H1 (cell line): ENCODE measurements around the gene RARB. TPM values are rescaled to one million over a fixed set of nuclear protein-coding genes. Genes with fewer than 3 reads are reported as not detected.

Experiments used
- CHD7 ChIP-seq: fragments of 300-600 bp; sonication (generic); IDR thresholded peaks from 2 replicates; pipeline ENCODE4 v1.7.1; 2012; ENCODE audit warnings: low read length, moderate library complexity, mild to moderate bottlenecking, inconsistent platforms; ENCODE audit not compliant: insufficient replicate concordance
- GABPA ChIP-seq: IDR thresholded peaks from 2 replicates; pipeline ENCODE4 v1.6.1; 2011; ENCODE audit warnings: mild to moderate bottlenecking, low read length, moderate library complexity, borderline replicate concordance; ENCODE audit not compliant: insufficient read depth
- HDAC2 ChIP-seq, 2 experiments: fragments of 300-600 bp in 1 of 2; sonication (generic) in 1 of 2; IDR thresholded peaks; 2 replicates each; pipeline ENCODE4 v1.6.1; 2011 to 2012; ENCODE audit warnings: low read depth in 2 of 2, low read length in 2 of 2, mild to moderate bottlenecking in 2 of 2, moderate library complexity in 2 of 2, borderline replicate concordance in 1 of 2, inconsistent platforms in 1 of 2
- RAD21 ChIP-seq, 2 experiments: IDR thresholded peaks in 1 of 2; conservative IDR thresholded peaks in 1 of 2; 2 replicates each; pipeline ENCODE4 v1.6.1; 2011; ENCODE audit warnings: low read depth in 2 of 2, low read length in 2 of 2, improper control_type of control experiment in 1 of 2, inconsistent platforms in 1 of 2, mild to moderate bottlenecking in 1 of 2, moderate library complexity in 1 of 2
- RXRA ChIP-seq: IDR thresholded peaks from 2 replicates; pipeline ENCODE4 v1.6.1; 2011; ENCODE audit warnings: low read depth, mild to moderate bottlenecking, low read length, moderate library complexity; ENCODE audit not compliant: insufficient read depth
- SP2 ChIP-seq: IDR thresholded peaks from 2 replicates; pipeline ENCODE4 v1.6.1; 2012; ENCODE audit warnings: mild to moderate bottlenecking, low read length, inconsistent platforms
- TBP ChIP-seq: IDR thresholded peaks from 2 replicates; pipeline ENCODE4 v1.6.1; 2011; ENCODE audit warnings: low read depth, low read length, improper control_type of control experiment
- polyA plus RNA-seq, 7 experiments: library from polyadenylated mRNA; depleted of rRNA in 3 of 7; stranded (reverse) in 5 of 7; unstranded in 2 of 7; fragments of >200 nt in 5 of 7; fragments of 200-250 nt in 2 of 7; gene quantifications; 1 replicate in 5 of 7; 2 replicates in 1 of 7; 4 replicates in 1 of 7; pipeline versions ENCODE4 v1.2.1 to v1.2.3, GENCODE V29; 2011 to 2013; ENCODE audit warnings: missing spikeins in 2 of 7, mixed read lengths in 2 of 7
- total RNA-seq: library from RNA; stranded (reverse); fragmentation: NEBNext Ultra II Directional; extraction: Animal tissue kit (Norgen Biotek cat#: 25700); gene quantifications from 2 replicates; pipeline ENCODE4 v1.2.1, GENCODE V29; 2021

The RARB gene
- total and polyA plus RNA-seq, 2 of the 8 experiments (the other 6 are each of a cell fraction or from before 2014, with no cell fraction given): 0.15 to 0.22 TPM

GRCh38 chr3:25386686-25387255, 41.3 kb upstream of the RARB start (continued):
- TF ChIP-seq CHD7 (no peak), RAD21 (IDR thresholded peaks at IDR 0.05 in 1 of 2, conservative IDR thresholded peaks at IDR 0.05 in 1 of 2; ENCODE audit: low read depth in 2 of 2, low read length in 2 of 2) (no peak), TBP (no peak), GABPA (no peak), HDAC2 (IDR thresholded peaks at IDR 0.05; ENCODE audit: borderline replicate concordance in 1 of 2, low read depth in 2 of 2, low read length in 2 of 2) (no peak), SP2 (no peak), RXRA (no peak)
